Activated CD4-positive, alpha-beta T cell treated with anti-CD3 and anti-CD28 coated beads, Interleukin-2, amount 10 ng/mL, durations not matched to agents 24 days and 14 days (primary cell): ENCODE results near the gene ARHGAP24. TPM values are rescaled to one million over a fixed set of nuclear protein-coding genes. Genes with fewer than 3 reads are reported as not detected.
"Not testable (repeated sequence)": the region's sequence is repeated elsewhere in the genome, so short reads cannot be mapped to it uniquely, and the experiment has no call there.

Source experiments
- DNase-seq: peaks from one replicate; pipeline ENCODE4 v3.0.0; 2022
- H3K27ac Mint-ChIP-seq: one replicate; pipeline ENCODE4 v1.8.0; 2022; ENCODE audit warnings: mild to moderate bottlenecking, mixed read lengths
- H3K27me3 Mint-ChIP-seq: one replicate; pipeline ENCODE4 v1.8.0; 2022; ENCODE audit warnings: mixed read lengths
- H3K36me3 Mint-ChIP-seq: one replicate; pipeline ENCODE4 v1.8.0; 2022; ENCODE audit warnings: low read depth, mild to moderate bottlenecking, mixed read lengths
- H3K4me1 Mint-ChIP-seq: one replicate; pipeline ENCODE4 v1.8.0; 2021; ENCODE audit warnings: mixed read lengths
- H3K4me3 Mint-ChIP-seq: one replicate; pipeline ENCODE4 v1.8.0; 2022; ENCODE audit warnings: mild to moderate bottlenecking, moderate library complexity, mixed read lengths
- H3K9me3 Mint-ChIP-seq: one replicate; pipeline ENCODE4 v1.8.0; 2021; ENCODE audit warnings: mixed read lengths
- intact Hi-C: fragments of 100-400 bp; cut with micrococcal nuclease; formaldehyde crosslinking; loops from one replicate; pipeline ENCODE4 v1.15.1; 2023
- total RNA-seq: library from RNA; stranded (reverse); gene quantifications from 2 replicates; pipeline ENCODE4 v1.2.3, GENCODE V29; 2022

ARHGAP24 gene
- total RNA-seq, 1 donor from 2014 or later = not detected

DNA sequence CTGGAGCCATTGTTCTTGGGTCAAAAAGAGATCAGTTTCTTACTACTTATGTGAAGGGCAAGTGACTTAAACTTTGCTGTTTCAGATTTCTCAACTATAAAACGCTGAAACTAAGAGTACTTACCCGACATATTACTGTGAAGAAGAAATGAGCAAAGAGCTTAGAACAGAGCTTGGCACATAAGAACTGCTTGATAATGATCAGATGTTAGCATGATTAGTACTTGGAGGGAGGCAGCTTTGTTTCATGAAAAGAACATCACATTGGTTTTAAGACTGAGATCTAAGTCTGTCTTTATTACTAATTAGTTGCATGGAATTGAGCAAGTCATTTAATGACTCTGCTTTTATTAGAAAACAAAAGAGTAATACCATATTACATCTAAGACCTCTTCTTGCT is 169.1 kb downstream of the ARHGAP24 start:
- Mint-ChIP-seq H3K9me3 (no peaks in the 10 kb centered on the region), H3K36me3 (no peaks in the 10 kb centered on the region), H3K27ac (no peak overlapping the region), H3K27me3 (no peaks in the 10 kb centered on the region), H3K4me3 (no peak overlapping the region), H3K4me1 (no peaks in the 10 kb centered on the region)
- no peak for DNase-seq
- intact Hi-C loops = no loop called here

DNA sequence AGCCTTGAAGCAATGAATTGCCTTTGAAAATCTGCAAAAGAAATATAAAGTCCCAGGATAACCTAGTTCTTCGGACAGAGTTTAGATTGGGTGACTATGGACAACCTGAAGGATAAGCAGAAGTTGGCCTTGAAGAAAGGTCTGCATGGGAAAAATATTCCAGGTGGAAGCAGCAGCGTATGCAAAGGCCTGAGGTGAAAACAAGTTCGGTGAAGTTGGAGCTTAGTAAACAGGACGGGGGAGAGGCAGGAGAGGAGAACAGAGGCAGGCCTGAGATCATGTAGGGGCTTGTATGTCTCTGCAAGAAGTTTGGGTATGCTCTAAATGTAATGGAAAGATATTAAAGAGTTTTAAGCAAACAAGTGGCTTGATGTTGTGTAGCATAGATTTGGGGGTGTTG is 176.0 kb downstream of the ARHGAP24 start:
- Mint-ChIP-seq H3K27ac (no peak overlapping the region), H3K27me3 (no peaks in the 10 kb centered on the region), H3K4me1 (no peaks in the 10 kb centered on the region), H3K9me3 (no peaks in the 10 kb centered on the region), H3K36me3 (no peaks in the 10 kb centered on the region), H3K4me3 (no peak overlapping the region)
- intact Hi-C loops = no loop called here
- DNase-seq = no peak

DNA sequence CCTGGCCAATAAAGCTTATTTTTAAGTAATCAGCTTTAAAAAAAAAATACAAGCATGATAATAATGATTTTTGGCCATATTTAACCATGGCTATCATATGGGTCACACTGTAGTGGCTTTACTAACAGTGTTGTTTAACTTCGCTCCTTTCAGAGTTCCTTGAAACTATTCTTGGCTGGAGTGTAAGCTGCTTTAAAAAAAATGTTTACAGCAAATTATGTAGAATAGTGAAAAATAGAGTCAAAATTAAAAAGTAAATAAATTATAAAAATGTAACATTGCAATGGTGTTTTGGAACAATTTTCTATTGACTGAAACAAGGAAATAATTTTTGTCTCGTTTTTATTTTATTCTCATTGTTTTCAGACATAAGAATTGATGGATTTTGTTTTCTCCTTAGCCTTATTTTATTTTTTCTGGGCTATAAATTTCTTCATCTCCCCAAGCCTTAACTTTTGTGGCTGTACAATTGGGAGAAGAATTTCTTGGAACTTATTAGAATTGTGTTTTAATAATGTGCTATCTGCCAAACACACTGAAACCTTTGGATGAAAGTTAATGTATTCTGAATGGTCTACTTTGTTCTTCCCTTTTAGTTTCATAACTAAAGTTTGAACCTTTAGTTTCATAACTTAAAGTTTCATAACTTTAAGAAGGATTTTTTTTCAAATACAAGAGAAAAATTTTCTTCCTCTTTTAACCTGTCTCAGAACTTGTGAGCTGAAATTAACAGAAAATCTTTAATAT is 182.0 kb downstream of the ARHGAP24 start:
- Mint-ChIP-seq H3K27ac (no peak overlapping the region), H3K9me3 (no peaks in the 10 kb centered on the region), H3K36me3 (no peaks in the 10 kb centered on the region), H3K4me3 (no peak overlapping the region), H3K27me3 (no peaks in the 10 kb centered on the region), H3K4me1 (no peaks in the 10 kb centered on the region)
- intact Hi-C loops = no loop called here
- DNase-seq = no peak

DNA sequence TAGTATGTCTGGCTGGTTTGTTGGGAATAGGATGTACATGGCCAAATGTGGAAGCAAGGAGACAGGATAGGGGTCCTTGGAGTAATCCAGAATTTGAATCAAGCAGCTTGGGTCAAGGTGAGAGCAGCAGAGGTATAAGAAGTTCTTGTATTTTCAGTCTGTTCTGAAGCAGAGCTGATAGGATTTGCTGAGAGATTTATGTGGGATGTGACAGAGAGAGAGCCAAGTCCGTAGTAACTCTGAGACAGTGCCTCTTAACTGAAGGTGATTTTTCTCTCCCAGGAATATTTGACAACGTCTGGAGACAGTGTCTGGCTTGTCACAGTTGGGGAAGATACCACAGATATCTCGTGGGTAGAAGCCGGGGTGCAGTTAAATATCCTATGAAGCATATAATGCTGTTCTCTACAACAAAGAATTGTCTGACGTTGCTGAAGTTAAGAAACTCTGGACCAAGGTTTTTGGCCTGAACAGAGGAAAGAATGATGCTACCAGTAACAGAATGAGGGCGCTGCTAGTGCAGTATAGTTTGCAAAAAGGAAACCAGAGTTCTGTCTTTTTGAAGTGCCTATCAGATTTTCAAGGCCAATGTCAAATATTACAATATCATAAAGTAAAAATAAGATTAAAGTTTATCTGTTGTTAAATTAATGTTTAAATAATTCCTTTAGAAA is 184.0 kb downstream of the ARHGAP24 start:
- intact Hi-C loops = no loop called here
- H3K27me3 Mint-ChIP-seq = no peaks in the 10 kb centered on the region
- H3K27ac Mint-ChIP-seq = no peak overlapping the region
- no peaks in the 10 kb centered on the region for H3K9me3 Mint-ChIP-seq
- no peak overlapping the region for H3K4me3 Mint-ChIP-seq
- DNase-seq = no peak
- no peaks in the 10 kb centered on the region for H3K36me3 Mint-ChIP-seq
- no peaks in the 10 kb centered on the region for H3K4me1 Mint-ChIP-seq

DNA sequence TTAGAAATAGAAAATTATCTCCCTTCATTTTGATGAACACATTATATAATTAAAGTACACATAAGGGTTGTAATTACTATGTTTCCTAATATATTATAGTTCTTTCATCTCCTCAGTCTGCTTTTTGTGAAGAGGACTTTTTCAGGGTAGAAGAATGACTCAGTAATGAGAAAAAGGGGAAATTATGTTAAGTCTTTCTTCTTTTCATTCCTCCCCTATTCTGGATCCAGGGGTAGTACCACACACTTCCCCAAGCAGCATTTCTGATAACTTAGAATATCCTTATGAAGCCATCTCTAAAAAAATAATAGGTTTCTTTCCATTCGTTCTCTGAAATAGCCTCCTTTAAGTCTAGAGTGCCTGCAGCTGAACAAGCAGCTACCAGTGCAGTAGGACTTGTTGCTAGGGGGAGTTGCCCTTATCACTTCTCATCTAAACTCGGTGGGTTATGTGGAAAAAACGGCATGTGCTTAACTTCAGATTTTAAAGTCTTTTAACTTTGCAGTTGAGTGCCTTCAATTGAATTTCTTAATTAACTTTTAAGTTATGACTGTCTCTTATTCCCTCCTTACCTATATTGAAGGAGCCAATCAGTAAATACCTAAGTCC is 184.8 kb downstream of the ARHGAP24 start:
- no peaks in the 10 kb centered on the region for H3K36me3 Mint-ChIP-seq
- H3K9me3 Mint-ChIP-seq = no peaks in the 10 kb centered on the region
- H3K4me3 Mint-ChIP-seq = no peak overlapping the region
- no peaks in the 10 kb centered on the region for H3K4me1 Mint-ChIP-seq
- intact Hi-C loops = no loop called here
- no peak overlapping the region for H3K27ac Mint-ChIP-seq
- no peaks in the 10 kb centered on the region for H3K27me3 Mint-ChIP-seq
- no peak for DNase-seq

DNA sequence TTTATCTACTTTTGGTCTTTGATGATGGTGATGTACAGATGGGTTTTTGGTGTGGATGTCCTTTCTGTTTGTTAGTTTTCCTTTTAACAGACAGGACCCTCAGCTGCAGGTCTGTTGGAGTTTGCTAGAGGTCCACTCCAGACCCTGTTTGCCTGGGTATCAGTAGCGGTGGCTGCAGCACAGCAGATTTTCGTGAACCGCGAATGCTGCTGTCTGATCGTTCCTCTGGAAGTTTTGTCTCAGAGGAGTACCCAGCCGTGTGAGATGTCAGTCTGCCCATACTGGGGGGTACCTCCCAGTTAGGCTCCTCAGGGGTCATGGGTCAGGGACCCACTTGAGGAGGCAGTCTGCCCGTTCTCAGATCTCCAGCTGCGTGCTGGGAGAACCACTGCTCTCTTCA is 191.7 kb downstream of the ARHGAP24 start:
- H3K36me3 Mint-ChIP-seq, DNase-seq, H3K27ac Mint-ChIP-seq, H3K9me3 Mint-ChIP-seq, H3K27me3 Mint-ChIP-seq, H3K4me3 Mint-ChIP-seq, H3K4me1 Mint-ChIP-seq, intact Hi-C loops: not testable (repeated sequence)

DNA sequence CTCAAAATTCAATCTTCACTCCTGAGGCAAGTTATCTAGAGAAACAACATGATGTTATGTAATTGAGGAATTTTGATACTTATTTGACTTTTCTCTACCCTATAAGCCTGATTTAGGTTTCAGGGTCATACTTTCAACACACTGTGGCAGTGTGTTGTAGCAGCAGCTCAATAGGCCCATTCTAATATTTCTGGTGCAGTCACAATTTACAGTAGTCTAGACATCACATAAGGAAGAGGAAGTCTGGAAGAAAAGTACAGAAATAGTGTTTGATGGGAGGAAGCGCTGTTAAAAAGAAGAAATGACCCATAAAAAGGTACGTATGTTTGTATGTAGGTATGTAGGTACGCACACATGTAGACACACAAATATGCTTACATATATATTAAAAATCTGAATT is 194.3 kb downstream of the ARHGAP24 start:
- intact Hi-C loops = no loop called here

DNA sequence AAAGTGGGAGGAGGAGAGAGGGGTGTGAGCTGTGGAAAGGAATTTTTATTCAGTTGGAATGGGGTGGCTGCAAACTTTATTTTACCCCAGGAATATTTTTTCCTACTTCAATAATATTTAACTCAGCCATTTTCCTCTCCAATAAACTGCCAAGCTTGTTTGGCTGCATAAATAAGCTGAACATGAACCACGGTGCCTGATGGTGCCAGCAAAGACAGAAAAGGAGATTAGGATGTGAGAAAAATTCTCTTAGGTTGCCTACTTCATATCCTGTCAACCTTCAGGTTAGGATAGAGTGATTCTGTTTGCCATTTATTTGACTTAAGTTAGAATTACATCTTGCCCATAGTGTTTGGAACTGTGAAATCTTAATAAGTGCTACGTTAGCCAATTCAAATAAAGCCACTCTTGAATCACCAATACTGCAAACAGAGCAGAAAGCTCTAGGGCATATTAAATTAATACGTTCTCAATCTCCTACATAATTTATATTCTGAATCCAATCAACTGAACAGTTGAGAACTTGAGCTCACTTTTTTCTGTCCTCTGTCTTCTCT is 195.1 kb downstream of the ARHGAP24 start:
- no peak overlapping the region for H3K4me3 Mint-ChIP-seq
- no peaks in the 10 kb centered on the region for H3K36me3 Mint-ChIP-seq
- no peak overlapping the region for H3K27ac Mint-ChIP-seq
- DNase-seq = no peak
- H3K4me1 Mint-ChIP-seq = no peaks in the 10 kb centered on the region
- peaks cover 3% of the 10 kb centered on the region for H3K9me3 Mint-ChIP-seq
- intact Hi-C loops = no loop called here
- H3K27me3 Mint-ChIP-seq = no peaks in the 10 kb centered on the region

More for the DNA sequence above, 194.3 kb downstream of the ARHGAP24 start:
- H3K4me3 Mint-ChIP-seq = no peak overlapping the region
- H3K27me3 Mint-ChIP-seq = no peaks in the 10 kb centered on the region
- peaks cover 3% of the 10 kb centered on the region for H3K9me3 Mint-ChIP-seq
- H3K27ac Mint-ChIP-seq = no peak overlapping the region
- no peaks in the 10 kb centered on the region for H3K36me3 Mint-ChIP-seq
- H3K4me1 Mint-ChIP-seq = no peaks in the 10 kb centered on the region
- DNase-seq = no peak

DNA sequence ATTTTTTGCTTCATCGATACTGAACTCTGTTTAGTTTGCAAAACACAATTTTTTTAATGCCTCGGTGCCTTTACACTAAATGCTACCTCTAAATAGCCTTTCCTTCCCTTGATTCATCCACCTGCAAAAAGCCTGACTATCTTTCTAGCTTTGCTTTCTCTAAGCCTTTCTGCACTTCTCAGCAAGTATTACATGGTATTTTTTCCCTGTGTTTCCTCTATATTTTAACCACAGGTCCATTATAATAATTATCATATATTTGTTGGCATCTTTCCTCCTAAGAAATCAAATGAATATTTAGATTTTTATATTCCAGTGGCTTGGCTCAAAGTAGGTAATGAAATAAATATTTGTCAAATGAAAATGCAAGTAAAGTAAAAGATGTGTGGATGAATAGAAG is 196.2 kb downstream of the ARHGAP24 start:
- DNase-seq = no peak
- Mint-ChIP-seq H3K9me3 (no peaks in the 10 kb centered on the region), H3K4me3 (no peak overlapping the region), H3K27ac (no peak overlapping the region), H3K27me3 (no peaks in the 10 kb centered on the region), H3K4me1 (no peaks in the 10 kb centered on the region), H3K36me3 (no peaks in the 10 kb centered on the region)
- intact Hi-C loops = no loop called here

DNA sequence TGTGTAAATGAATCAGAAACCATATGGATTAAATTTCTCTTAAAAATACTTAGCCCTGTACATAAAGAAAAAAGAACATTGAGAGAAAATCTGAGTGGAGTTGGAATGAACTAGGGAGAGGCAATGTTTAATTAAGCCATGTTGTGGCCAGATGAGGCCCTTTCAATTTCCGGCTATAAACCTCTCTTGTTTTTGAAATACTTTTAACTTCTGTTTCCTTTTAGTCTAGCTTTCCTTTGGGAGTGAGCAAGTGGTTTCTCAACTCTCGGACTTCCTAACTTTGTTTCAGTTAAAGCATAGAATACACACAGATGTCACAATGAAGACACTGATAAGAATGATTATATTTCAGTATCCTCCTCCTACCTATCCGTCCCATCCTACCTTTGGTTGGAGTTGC is 197.2 kb downstream of the ARHGAP24 start:
- intact Hi-C loops = no loop called here
- Mint-ChIP-seq H3K4me1 (no peaks in the 10 kb centered on the region), H3K36me3 (no peaks in the 10 kb centered on the region), H3K9me3 (no peaks in the 10 kb centered on the region), H3K27ac (no peak overlapping the region), H3K27me3 (no peaks in the 10 kb centered on the region), H3K4me3 (no peak overlapping the region)
- no peak for DNase-seq

DNA sequence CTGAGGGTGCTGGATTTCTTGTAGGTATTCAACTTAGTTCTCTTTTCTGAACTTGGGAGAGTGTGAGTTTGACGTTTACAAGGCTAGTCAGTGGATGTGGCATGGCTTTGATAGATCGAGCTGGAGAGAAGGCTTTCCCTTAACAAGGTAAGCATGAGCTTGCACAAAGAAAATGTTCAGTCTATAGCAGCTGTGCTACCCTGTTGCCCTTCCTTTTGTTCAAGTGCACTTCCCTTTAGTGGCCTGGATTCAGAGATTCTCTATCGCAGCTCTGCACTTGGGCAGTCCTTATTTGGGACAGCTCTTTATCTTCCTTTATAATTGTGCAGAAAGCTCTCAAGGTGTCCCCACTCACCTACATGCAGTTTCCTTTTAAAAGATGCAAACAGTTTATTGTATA is 198.0 kb downstream of the ARHGAP24 start:
- H3K4me1 Mint-ChIP-seq = no peaks in the 10 kb centered on the region
- H3K27me3 Mint-ChIP-seq = no peaks in the 10 kb centered on the region
- no peaks in the 10 kb centered on the region for H3K9me3 Mint-ChIP-seq
- intact Hi-C loops = no loop called here
- no peak overlapping the region for H3K27ac Mint-ChIP-seq
- no peak overlapping the region for H3K4me3 Mint-ChIP-seq
- no peaks in the 10 kb centered on the region for H3K36me3 Mint-ChIP-seq
- DNase-seq = no peak

DNA sequence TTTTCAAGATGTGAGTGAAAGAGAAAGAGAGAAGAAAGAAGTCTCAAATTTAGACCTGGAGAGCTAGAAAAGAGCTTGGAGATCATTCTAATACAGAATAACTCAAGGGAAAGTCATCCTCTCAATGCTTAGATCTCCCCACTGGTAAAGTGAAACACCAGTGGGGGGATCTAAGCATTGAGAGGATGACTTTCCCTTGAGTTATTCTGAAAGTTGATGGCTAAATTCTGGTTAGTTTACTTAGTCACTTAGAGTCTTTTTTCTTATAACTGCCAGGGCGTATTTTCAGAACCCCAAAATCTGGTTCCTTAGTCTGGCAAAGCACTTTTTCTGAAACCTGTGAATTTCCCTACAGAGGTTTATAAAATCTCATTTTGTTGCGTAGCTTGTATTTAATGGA is 198.6 kb downstream of the ARHGAP24 start:
- DNase-seq = no peak
- intact Hi-C loops = no loop called here
- no peaks in the 10 kb centered on the region for H3K27me3 Mint-ChIP-seq
- H3K4me3 Mint-ChIP-seq = no peak overlapping the region
- no peak overlapping the region for H3K27ac Mint-ChIP-seq
- H3K36me3 Mint-ChIP-seq = no peaks in the 10 kb centered on the region
- no peaks in the 10 kb centered on the region for H3K9me3 Mint-ChIP-seq
- H3K4me1 Mint-ChIP-seq = no peaks in the 10 kb centered on the region

DNA sequence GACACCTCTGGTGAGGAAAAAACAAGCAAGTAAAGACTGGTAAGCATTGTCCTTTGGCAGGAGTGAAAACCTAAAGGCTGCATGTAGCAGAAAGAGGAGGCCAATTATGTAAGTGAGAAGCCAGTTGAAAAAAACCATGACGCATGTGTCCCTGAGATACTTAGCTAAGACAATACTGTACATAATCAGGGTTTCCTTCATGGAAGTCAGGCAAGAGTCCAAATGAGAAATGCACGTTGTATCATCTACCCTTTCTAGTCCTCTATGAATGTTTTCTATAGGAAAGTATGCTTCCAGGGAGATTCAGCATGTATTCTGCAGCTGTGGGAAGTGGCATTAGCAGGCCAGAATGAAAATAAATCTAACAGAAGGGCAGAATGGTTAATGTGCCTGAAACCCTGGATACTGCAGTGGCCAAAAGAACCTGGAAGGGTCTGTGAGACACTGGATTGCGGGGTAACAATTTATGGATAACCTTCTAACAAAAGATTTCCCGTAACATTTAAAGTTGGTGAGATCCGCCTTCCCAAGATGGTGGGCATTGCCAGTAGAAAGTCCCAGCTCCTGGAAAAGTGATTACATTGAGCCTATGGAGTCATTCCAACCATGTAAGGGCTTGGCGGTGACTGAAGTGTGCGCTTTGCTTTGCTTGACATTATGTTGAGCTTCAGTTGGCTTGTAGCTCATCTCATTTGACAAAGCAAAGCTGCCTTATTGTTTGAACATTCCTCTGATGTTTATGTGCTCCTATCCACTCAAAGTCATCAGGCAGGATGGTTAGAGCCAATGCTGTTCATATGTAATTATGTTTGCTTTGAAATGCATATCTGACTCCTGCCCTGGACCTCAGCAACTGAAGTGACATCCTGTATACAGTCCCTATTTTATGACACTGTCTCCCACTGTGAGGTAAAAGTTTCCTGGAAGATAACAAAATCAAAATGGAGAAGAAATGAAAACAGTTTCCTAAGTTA is 200.4 kb downstream of the ARHGAP24 start:
- Mint-ChIP-seq H3K4me3 (no peak overlapping the region), H3K27me3 (no peaks in the 10 kb centered on the region), H3K9me3 (no peaks in the 10 kb centered on the region), H3K4me1 (no peaks in the 10 kb centered on the region), H3K27ac (no peak overlapping the region), H3K36me3 (no peaks in the 10 kb centered on the region)
- no peak for DNase-seq
- intact Hi-C loops = no loop called here
